Central memory CD8-positive, alpha-beta T cell (primary cell): Measurements from ENCODE around the gene OR4K14.
"Not testable (repeated sequence)": the region's sequence is repeated elsewhere in the genome, so short reads cannot be mapped to it uniquely, and the experiment has no call there.

ENCODE experiments used
- ATAC-seq: fragments of 150-1000 bp; cut with Tn5 transposase; replicated peaks from 2 replicates; pipeline ENCODE4 v1.10.0; 2022; ENCODE audit warnings: mild to moderate bottlenecking, moderate FRiP score, moderate number of reproducible peaks; ENCODE audit not compliant: poor library complexity, severe bottlenecking; ENCODE audit errors: extremely low read depth
- DNase-seq, 2 donors: peaks; one replicate each; pipeline ENCODE4 v3.0.0; 2021; ENCODE audit warnings: low spot score in 2 of 2
- H3K27ac Mint-ChIP-seq: one replicate; pipeline ENCODE4 v1.8.0; 2022; ENCODE audit warnings: low read depth, mild to moderate bottlenecking, moderate library complexity, mixed read lengths
- H3K27me3 Mint-ChIP-seq: one replicate; pipeline ENCODE4 v1.8.0; 2022; ENCODE audit warnings: mixed read lengths
- H3K36me3 Mint-ChIP-seq: one replicate; pipeline ENCODE4 v1.8.0; 2022; ENCODE audit warnings: mild to moderate bottlenecking, moderate library complexity, mixed read lengths; ENCODE audit not compliant: insufficient read depth
- H3K4me1 Mint-ChIP-seq: one replicate; pipeline ENCODE4 v1.8.0; 2022; ENCODE audit warnings: mixed read lengths
- H3K4me3 Mint-ChIP-seq: one replicate; pipeline ENCODE4 v1.8.0; 2022; ENCODE audit warnings: mild to moderate bottlenecking, moderate library complexity, mixed read lengths
- H3K9me3 Mint-ChIP-seq: one replicate; pipeline ENCODE4 v1.8.0; 2022; ENCODE audit warnings: mixed read lengths

OR4K14 gene

DNA sequence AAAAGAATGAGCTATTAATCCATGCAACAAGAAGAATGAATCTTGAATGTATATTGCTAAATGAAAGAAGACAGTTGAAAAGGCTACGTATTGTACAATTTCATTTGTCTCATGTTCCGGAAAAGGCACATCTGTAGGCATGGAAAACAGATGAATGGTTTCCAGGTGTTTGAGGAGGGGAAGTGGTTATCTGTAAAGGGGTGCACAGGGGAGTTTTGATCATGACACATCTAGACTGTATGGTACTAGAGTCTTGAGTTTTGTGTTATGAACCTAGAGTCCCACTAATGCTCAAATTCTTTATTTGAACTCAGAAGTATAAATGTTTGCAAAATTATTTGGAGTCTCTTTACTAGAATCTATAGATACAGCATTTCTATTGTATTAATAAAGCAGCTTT, 49.4 kb downstream of the OR4K14 start:
- H3K9me3 Mint-ChIP-seq, ATAC-seq, H3K27ac Mint-ChIP-seq: not testable (repeated sequence)

More for the DNA sequence above, 49.4 kb downstream of the OR4K14 start:
- H3K4me1 Mint-ChIP-seq: peaks cover 15% of the 10 kb centered on the region
- not testable (repeated sequence) for H3K36me3 Mint-ChIP-seq, H3K4me3 Mint-ChIP-seq, H3K27me3 Mint-ChIP-seq, DNase-seq
